AG08396 (cell line): ENCODE measurements around the gene CDKN2B-AS1.
A peak's percentile ranks its signal among the peaks of the same experiment; 100 is the strongest.

Source experiments
- DNase-seq: peaks from one replicate; pipeline ENCODE4 v3.0.0; 2012; ENCODE audit warnings: low spot score, mixed read lengths

CDKN2B-AS1 gene

GRCh38 chr9:22084336-22085035 is 89.9 kb downstream of the CDKN2B-AS1 start:
- peak; percentile 61 for DNase-seq

GRCh38 chr9:22088053-22088716 is 93.6 kb downstream of the CDKN2B-AS1 start:
- DNase-seq, result no peak

GRCh38 chr9:22088717-22089061 is 94.1 kb downstream of the CDKN2B-AS1 start:
- no peak for DNase-seq

GRCh38 chr9:22097707-22098106 is 103.1 kb downstream of the CDKN2B-AS1 start:
- no peak for DNase-seq

GRCh38 chr9:22098643-22099332 is 104.2 kb downstream of the CDKN2B-AS1 start:
- DNase-seq, result no peak

- DNase-seq, result no peak
Observed at GRCh38 chr9:22100626-22101025, 106.0 kb downstream of the CDKN2B-AS1 start.

- no peak for DNase-seq
Observed at GRCh38 chr9:22102146-22103053, 107.8 kb downstream of the CDKN2B-AS1 start.

GRCh38 chr9:22103685-22104575 is 109.3 kb downstream of the CDKN2B-AS1 start:
- no peak for DNase-seq

- no peak for DNase-seq
Observed at GRCh38 chr9:22105005-22105722, 110.6 kb downstream of the CDKN2B-AS1 start.

- DNase-seq, result no peak
Observed at GRCh38 chr9:22107202-22108045, 112.8 kb downstream of the CDKN2B-AS1 start.

- DNase-seq, result no peak
Observed at GRCh38 chr9:22108581-22109370, 114.2 kb downstream of the CDKN2B-AS1 start.

- DNase-seq, result no peak
Observed at GRCh38 chr9:22111176-22111953, 116.8 kb downstream of the CDKN2B-AS1 start.

- DNase-seq, result peak; percentile 34
Observed at GRCh38 chr9:22111954-22112247, 117.3 kb downstream of the CDKN2B-AS1 start.

GRCh38 chr9:22112870-22113821 is 118.6 kb downstream of the CDKN2B-AS1 start:
- DNase-seq, result no peak

- DNase-seq, result no peak
Observed at GRCh38 chr9:22114956-22115355, 120.4 kb downstream of the CDKN2B-AS1 start.

GRCh38 chr9:22116758-22117157 is 122.2 kb downstream of the CDKN2B-AS1 start:
- DNase-seq, result no peak
